HG03571 (cell line): ENCODE measurements around the gene GP1BB.

Source experiments
- ATAC-seq: cut with Tn5 transposase; IDR thresholded peaks from one replicate; pipeline ENCODE4 v1.9.1; 2021; ENCODE audit not compliant: unreplicated experiment

GP1BB gene

DNA sequence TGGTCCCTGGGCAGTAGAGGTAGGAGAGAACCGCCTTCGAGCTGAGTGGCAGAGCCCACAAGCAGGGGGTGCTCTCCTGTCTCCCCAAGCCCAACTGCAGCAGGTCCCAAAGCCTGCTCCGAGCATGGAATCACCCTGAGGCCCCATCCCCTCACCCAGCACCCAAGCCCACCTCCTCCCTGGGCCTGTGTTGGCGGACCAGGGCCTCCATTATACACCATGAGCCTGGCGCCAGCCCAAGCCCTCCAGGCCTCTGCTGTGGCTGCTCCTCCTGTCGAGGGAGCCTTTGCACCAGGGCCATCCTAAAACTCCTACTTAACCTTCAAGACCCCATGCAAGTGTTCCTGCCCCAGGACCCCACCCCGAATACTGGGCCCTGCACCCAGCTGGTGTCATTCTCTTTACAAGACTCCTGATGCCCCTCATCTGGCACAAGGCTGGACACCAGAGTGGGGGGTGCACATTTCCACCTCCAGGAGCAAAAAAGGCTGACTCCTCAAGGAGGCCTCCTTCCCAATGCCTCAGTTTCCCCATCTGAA, 16.6 kb downstream of the GP1BB start:
- ATAC-seq = no peak

DNA sequence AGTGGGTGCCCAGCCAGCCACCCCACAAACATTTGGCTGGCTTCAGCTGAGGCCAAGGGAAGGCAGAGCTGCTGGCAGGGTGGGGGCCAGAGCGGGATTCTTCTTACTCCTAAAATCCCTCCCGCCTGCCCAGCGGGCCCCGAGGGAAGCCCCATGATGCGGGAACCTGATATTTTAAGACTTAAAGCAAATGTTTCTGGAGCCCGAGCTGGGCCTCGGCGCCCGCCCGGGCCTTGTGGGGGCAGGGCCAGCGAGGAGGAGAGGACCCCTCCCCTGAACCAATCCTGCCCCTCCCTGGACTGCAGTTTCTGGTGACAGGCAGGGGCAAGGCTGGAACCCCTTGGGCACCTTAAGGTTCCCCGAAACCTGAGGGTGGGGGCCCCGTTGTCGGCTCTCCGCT, 17.2 kb downstream of the GP1BB start:
- no peak for ATAC-seq

DNA sequence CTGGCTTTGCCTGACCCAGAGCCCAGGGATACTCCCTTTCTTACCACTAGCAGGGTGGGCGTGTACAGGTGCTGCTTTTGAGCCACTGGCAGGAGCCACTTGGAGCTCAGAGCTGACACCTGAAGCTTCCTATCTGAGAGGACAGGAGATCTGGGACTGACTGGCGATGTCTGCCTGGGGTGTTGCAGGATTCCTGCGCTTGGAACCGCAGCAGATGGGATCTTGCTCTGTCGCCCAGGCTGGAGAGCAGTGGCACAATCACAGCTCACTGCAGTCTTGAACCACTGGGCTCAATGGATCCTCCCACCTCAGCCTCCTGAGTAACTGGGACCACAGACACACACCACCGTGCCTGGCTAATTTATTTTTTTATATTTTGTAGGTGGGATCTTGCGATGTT, 17.7 kb downstream of the GP1BB start:
- no peak for ATAC-seq

DNA sequence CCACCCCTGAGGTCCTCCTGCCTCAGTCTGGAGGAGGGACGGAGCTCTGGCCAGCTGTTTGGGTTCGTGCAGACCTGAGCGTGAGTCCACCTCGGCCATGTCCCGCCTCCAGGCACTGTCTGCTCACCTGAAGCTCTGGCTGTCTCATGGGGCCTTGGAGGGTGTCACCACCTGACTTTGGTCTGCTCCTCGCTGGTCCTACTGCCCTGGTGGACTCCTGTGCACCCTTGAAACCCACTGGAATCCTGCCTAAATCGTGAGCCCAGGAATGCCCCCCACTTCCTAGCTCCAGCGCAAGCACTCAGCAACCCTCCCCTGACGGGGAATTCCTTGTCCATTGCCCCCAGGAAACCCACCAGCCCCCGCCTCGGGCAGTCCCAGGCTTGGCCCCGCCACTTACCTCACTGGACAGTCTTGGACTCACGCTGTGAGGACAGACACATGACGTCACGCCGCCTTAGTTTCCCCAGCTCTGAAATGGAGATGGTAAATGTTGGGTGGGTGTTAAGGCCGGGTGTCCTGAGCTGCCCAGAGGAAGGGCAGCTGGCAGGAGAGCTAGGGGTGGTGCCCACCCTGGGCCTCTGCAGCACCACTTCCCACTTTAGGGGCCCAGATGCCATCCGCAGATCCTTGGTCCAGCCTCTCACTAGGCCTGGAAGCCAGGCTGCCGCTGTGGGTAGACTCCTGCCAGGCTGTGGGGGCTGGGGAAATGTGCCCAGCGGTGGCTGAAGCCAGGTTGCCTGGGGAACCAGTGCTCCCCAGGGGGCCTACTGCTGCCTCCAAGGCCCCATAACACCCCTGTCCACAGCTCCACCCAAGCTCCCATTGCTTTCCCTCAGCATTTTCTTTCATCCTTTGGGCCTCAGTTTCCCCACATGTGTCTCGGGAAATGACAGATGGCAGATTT, 19.1 kb downstream of the GP1BB start:
- no peak for ATAC-seq

DNA sequence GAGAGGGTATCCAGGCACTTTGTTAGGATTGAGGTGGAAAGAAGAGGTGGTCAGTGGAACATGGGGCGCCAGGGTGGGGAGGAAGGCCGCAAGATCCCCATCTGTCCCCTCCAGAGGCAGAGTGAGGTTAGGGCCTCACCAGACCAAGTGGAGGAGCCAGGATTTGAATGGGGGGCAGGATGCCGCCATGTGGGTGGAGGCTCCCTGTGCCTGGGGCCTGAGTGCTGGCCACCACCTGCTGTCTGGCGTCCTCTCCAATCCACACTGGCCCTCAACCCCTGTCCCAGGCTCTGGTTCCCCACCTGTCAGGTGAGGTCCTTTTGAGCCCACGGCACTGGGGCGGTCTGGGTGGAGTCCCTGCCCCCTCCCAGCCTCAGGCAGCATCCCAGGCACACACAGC, 19.7 kb downstream of the GP1BB start:
- no peak for ATAC-seq

DNA sequence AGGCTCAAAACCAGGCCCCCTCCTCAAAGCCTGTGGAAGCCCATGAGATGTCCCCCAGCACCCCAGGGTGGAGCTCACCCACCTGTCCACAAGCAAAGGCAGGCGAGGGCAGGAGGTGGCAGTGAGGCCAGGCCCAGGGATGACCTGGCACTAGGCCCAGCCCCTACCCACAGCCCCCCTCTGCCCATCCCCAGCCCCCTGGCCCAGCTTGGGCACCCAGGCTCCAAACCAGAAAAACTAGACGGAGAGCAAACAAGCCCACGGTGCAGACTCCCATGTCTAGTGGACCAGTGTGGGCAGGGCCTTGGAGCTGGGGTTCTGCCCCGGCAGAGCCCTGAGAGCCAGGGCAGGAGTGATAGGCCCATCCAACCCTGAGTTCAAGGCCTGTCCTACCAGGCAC, 20.3 kb downstream of the GP1BB start:
- ATAC-seq = no peak

DNA sequence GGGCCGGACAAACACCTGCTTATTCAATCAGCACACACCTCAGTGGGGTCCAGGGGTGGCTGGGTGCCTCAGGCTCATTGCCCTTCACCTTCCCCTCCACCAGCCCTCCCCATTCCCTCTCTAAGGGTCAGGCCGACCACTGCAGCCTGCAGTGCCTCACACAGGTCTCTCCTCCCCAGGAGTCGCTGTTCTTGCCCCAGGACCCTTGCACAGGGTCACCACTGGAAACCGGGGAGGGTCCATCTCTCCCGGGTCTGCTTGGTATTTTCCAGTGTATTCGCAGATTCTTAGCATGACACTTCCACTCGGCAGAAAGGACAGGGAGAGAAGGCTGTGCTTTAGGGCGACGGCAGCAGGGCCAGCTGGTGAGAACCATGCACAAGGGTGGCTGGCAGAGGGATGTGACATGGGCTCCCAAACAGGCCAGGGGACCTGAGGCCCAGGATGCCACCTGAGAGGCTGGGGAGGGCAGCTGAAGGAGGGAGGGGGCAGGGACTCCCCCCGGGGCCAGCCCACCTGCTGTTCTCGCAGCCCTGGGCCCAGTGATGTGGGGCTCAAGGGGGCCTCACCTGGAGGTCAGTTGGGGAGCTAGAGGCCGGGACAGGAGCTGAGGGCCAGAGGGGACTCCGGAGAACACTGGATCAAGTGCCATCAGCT, 21.1 kb downstream of the GP1BB start:
- no peak for ATAC-seq

DNA sequence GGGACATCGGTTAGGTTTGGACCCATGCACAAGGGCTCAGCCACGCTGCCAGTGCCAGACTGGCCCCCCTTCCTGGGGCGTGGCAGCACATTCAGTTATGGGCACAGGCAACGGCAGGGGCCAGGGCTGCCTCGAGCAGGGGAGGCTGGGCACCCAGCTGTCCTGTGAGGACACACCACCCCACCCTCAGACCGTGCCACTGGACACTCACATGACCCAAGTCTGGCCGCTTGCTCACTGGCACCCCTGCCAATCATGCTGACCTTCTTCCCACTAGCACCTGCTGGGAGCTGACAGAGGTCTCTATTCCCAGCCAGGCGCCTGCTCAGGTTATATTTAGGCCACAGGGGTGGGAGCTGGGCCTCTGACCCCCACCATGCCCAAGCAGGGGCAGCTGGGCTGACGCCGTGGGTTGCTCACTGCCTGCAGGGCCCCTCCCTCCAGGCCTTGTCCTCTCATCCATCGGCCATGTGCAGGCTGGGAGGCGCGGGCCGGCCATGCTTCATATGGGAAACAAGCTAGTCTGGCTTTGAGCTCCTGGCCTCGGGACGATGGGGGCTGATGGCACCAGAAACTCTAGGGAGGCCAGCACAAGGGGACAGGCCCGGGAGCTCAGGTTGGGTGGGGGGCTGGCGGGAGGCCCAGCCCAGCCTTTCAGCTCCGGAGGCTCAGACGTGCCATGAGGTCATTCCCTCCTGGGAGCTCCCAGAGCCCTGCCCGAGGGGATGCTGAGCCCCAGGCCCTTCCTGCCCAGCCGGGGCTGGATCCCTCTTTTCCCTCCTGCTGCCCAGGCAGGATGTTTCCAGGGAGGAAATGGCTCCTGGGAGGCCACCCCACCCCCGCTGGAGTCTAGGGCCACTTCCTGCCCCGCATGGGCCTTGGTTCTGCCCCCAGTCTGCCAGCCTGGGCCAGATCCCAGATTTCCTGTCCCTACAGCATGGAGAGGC, 22.1 kb downstream of the GP1BB start:
- no peak for ATAC-seq

DNA sequence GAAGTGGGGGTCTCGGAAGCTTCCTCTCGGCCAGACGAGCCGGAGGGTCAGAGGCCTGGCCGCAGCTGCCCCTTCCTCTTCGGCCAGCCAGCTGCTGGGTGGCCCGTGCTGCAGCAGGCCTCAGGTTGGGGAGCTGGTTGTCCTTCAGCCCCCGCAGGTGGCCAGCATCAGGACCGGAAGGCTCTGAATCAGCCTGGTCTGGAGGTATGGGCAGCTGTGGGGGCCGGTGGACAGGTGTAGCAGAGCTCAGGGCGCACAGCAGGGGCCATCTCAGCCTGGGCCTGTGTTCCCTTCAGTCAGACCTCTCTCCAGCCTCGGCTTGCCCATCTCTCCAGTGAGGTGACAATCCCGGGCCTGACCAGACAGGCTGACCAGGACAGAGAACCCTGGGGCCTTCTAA, 23.4 kb downstream of the GP1BB start:
- no peak for ATAC-seq

DNA sequence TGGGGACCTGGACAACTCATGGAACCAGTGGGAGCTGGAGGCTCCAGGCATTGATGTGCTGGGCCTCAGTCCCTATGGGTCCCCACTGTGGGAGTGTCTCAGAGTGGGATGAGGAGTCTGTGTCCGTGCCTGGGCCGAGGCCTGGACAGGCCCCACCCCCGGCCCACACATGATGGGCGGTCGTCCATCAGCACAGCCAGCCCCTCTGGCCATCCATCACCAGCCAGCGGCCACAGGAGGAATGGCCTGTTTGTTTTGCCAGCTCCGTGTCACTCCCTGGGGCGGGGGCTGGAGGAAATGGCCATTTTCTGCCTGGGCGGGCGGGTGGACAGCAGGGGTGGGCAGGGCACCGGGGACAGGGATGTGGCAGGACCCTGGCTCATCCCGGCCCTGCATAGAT, 24.2 kb downstream of the GP1BB start:
- no peak for ATAC-seq

DNA sequence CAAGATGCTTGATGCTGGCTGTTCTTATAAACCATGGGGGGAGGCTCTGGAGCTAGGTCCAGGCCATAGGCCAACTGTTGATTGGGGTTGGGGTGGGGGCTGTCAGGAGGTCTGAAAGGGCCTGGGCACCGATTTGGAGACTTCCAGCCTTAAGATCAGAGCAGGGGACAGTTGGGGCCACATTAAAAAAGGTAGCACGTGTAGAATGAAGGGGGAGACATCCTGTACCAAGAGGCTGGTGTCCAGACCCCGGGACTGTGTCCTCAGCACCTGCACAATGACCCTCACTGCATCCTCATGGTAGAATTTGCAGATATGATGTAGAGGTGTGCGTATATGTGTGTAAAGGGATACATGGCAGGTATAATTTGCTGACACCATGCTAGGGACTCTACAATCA, 24.8 kb downstream of the GP1BB start:
- no peak for ATAC-seq

DNA sequence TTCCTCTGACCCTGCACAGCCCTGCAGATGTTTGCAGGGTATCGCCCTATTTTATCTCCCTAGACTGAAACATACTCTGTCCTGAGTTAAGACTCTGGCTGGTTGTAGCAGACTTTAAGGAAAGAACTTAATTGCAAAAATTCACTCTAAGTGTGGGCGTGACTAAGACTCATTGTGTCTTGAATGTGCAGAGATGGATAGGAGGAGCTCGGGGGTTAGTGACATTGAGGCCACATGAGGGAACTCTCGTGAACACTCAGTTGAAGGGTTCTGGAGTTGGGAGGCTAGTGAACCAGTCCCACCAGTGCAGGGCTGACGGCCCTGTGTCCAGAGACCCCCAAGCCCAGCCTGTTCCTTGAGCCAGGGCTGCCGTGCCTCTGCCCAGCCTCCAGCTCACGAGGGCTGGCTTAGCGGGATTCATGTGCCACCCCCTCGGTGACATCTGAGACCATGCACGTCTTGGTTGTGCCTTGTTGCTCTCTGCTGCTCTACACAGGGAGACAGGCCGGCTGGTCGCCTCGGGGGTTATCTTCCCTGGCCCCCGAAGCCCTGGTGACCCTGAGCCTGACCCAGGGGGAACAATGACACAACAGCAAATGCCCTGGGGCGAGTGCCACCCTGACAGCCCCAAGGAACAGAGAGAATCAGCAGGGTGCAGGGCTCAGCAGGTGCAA, 25.8 kb downstream of the GP1BB start:
- no peak for ATAC-seq

DNA sequence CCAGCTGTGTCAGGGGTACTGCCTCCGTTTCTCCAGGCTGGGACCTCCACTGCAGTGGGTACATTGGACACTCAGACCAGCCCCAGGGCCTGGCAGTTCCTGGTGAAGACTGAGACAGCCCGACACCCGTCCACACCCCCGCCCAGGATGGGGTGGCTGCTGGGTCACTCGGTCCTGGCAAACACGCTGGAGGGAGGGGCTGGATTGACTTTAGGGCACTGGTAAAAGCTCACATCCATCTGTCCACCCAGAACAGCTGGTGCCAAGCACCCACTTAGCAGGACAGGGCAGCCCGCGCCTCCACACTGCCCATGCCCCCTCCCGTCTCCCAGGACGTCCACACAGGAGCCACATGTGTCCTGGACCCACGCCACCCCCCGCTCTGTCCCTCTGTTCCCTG, 26.5 kb downstream of the GP1BB start:
- ATAC-seq = no peak

DNA sequence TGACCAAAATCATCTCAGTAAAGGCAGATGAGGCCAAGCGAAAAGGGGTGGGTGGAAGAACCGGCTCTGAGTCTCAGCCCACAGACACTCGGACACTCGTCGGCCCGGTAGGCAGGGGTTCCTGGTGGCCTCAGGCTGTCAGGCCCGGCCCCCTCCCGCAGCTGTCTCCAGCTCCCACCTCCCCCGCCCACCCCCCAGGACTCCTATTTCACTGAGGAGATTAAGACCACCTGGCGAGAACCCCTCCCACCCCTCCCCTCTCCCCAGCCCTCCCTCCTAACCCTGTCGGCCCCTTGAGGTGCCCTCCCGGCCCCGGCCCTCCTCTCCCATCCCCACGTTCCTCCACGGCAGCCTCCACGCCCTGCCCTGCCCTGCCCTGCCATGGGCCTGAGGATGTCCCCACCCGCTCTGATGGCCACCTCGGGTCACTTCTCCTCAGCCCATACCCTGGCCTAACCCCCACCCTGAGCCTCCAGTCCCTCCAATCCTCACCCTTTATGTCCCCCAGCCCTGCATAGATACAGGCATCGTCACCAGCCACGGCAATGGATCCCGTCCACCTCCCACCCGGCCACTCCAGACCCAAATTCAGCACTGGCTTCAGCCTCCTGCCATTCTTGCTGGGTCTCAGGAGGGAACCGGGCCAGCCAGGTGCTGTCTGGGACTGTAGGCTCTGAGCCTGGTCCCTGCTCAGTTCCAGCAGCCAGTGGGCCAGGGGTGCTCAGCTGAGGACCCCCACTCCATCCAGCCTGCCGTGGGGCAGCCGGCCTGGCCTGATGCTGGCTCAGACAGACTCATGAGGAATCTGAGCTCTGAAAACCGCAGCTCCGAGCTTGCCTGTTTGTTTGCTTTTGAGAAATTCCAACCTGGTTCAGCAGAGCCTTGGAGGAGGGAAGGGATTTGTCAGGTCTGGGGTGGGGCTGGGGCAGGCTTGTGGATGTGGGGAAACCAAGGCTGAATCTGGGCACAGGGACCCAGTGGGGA, 27.5 kb downstream of the GP1BB start:
- no peak for ATAC-seq

DNA sequence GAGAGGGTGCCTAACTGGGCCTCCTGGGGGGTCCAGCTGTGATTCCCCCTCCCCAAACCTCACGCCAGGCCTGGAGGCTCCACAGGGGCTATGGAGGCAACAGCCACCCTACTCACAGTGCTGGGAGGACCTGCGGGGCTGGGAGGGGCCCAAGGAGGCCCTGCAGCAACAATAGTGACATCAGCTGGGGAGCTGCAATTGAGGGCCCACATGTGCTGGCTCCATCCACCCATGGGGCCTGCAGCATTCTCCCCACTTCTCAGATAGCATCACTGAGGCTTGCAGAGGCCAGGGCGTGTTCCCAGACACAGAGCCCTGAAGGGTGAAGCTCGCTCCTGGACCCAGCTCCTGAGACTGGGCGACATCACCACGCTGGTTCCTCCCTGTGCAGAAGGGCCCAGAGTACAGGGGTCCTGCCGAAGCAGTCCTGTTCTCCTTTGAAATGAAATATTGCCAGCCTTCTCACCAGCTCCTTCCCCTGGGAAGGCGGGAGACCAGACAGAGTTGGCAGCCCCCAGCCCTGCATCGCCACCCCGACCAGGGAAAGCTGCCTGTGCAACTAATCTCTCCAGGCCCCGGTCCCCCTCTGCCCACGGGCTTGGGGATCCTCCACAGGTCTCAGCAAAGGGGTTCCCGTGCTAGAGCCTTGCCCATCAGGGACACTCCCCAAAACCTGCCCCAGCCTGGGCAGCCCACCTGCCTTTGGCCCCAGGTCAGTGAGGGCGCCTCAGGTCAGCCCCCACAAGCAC, 28.3 kb downstream of the GP1BB start:
- no peak for ATAC-seq

DNA sequence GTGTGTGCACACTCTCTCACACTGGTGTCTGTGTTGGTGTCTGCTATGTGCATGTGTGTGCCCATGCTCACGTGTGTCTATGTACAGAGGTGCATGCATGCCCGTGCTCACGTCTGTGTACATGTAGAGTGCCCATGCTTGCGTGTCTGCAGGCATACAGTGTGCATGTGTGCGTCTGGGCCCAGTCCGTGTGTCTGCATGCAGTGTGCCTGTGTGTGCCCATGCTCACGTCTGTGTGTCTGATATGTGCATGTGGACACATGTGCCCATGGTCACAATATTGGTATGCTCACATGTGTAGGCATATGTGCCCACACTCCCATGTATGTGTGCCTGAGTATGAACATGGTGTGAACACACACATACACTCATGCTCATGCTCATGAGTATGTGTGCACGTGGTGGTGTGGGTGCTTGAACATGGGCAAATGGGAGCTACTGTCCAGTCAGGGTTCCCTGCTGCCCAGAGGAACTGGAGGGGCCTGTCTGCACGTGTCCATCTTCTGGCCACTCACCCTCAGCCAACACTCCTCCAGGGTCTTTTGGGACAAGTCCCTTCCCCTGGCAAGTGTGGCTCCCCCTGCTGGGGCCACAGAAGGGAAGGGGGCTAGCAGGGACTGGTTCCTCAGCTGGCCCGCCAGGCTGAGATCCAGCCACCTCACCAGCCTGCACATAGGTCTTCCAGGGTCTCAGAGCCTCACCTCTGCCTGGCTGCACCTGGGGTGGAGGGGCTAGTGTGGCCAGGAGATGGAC, 29.9 kb downstream of the GP1BB start:
- ATAC-seq = no peak

DNA sequence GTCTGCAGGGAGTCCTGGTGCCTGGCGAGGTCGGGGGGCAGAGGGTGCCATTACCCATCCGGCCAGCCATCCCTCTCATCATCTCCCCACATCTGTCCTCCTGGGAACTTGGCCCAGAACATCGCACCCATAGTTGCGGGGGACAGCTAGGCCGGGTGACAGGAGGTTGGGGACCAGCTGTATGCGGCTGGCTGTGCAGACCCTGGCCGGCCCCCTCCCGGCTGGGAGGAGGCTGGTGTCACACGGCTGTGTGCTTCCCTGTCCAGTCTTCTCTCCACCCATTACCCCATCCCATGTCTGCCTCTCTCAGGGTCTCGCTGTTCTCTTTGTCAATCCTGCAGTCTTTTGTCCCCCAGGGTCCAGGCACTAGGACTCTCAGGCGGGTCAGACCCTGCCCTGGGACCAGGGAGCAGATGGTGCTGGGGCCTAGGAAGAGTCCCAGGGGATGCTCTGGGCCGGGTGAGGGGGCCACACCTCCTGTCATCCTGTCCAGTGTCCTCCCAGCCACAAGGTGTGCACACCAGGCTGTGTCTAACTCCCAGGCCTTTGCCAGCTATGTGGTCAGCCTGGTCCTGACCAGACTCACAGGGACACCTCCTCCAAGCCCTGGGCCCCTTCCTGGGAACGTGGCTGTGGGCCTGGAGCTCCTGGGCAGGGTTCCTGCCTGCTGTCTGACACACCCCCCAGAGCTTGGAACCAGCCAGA, 30.8 kb downstream of the GP1BB start:
- ATAC-seq = no peak
